GM19238 (cell line): ENCODE results near the gene KCTD14.
A peak's percentile ranks its signal among the peaks of the same experiment; 100 is the strongest.
"Not testable (repeated sequence)": the region's sequence is repeated elsewhere in the genome, so short reads cannot be mapped to it uniquely, and the experiment has no call there.

ENCODE experiments used
- DNase-seq: peaks from one replicate; pipeline ENCODE4 v3.0.0; 2011; ENCODE audit warnings: low spot score; ENCODE audit not compliant: insufficient read length

Gene KCTD14

GRCh38 chr11:78046486-78046854, 23.4 kb upstream of the KCTD14 start:
- no peak for DNase-seq

GRCh38 chr11:78045851-78046485, 22.9 kb upstream of the KCTD14 start:
- DNase-seq: peak; percentile 80

GRCh38 chr11:78044706-78045105, 21.6 kb upstream of the KCTD14 start:
- DNase-seq: no peak

GRCh38 chr11:78041843-78042440, 18.9 kb upstream of the KCTD14 start:
- no peak for DNase-seq

- DNase-seq: not testable (repeated sequence)
Observed at GRCh38 chr11:78041380-78041719, 18.3 kb upstream of the KCTD14 start.

GRCh38 chr11:78040691-78041379, 17.8 kb upstream of the KCTD14 start:
- no peak for DNase-seq

GRCh38 chr11:78039919-78040671, 17.0 kb upstream of the KCTD14 start:
- peak; percentile 44 for DNase-seq

GRCh38 chr11:78039391-78039918, 16.4 kb upstream of the KCTD14 start:
- DNase-seq: no peak

- no peak for DNase-seq
Observed at GRCh38 chr11:78038697-78039313, 15.7 kb upstream of the KCTD14 start.

- DNase-seq: no peak
Observed at GRCh38 chr11:78037825-78038620, 14.9 kb upstream of the KCTD14 start.

GRCh38 chr11:78037056-78037455, 14.0 kb upstream of the KCTD14 start:
- DNase-seq: no peak

GRCh38 chr11:78036313-78036712, 13.2 kb upstream of the KCTD14 start:
- no peak for DNase-seq

GRCh38 chr11:78034623-78035022, 11.5 kb upstream of the KCTD14 start:
- no peak for DNase-seq

GRCh38 chr11:78033040-78033439, 10.0 kb upstream of the KCTD14 start:
- DNase-seq: no peak

GRCh38 chr11:78032090-78032489, 9.0 kb upstream of the KCTD14 start:
- no peak for DNase-seq

GRCh38 chr11:78031629-78032028, 8.6 kb upstream of the KCTD14 start:
- no peak for DNase-seq

- no peak for DNase-seq
Observed at GRCh38 chr11:78030429-78031325, 7.6 kb upstream of the KCTD14 start.

GRCh38 chr11:78028423-78028822, 5.3 kb upstream of the KCTD14 start:
- not testable (repeated sequence) for DNase-seq

- no peak for DNase-seq
Observed at GRCh38 chr11:78027759-78028158, 4.7 kb upstream of the KCTD14 start.

- no peak for DNase-seq
Observed at GRCh38 chr11:78025378-78025777, 2.3 kb upstream of the KCTD14 start.
